ENCODE results near the gene RHCE.

- TF ChIP-seq CTCF (IDR thresholded peaks at IDR 0.05) (no peak), SIN3A (IDR thresholded peaks at IDR 0.05; ENCODE audit: borderline replicate concordance, insufficient read depth, low read depth, low read length) (no peak), POLR2AphosphoS5 (IDR thresholded peaks at IDR 0.05; ENCODE audit: low read depth, low read length) (no peak), REST (IDR thresholded peaks at IDR 0.05; ENCODE audit: insufficient read depth in 1 of 2, low read depth in 2 of 2, low read length in 1 of 2) (no peak)
These were observed 30.3 kb upstream of the RHCE start for GRCh38 chr1:25450891-25451290.

Data from Panc1 (cell line).